Body of pancreas (tissue), 4 donors: ENCODE measurements around the gene RAB23. TPM values are rescaled to one million over a fixed set of nuclear protein-coding genes. Genes with fewer than 3 reads are reported as not detected.
A peak's percentile ranks its signal among the peaks of the same experiment; 100 is the strongest.

ENCODE experiments used
- ATAC-seq: fragments of 150-250 bp; one replicate; pipeline ENCODE4 v1.9.1; 2016
- DNase-seq, 4 donors: peaks; one replicate each; pipeline ENCODE4 v3.0.0-alpha.2; 2019
- H3K27ac ChIP-seq, 4 donors: fragments of 200-600 bp; sonication (generic); 1 replicate in 3 of 4; 2 replicates in 1 of 4; pipeline versions ENCODE4 v1.5.1 to v1.6.1; 2016 to 2019; ENCODE audit warnings: mild to moderate bottlenecking in 1 of 4, mixed read lengths in 1 of 4, moderate library complexity in 1 of 4
- H3K27me3 ChIP-seq, 2 donors: fragments of 200-600 bp; sonication (generic); one replicate each; pipeline ENCODE4 v1.6.0; 2016; ENCODE audit warnings: mild to moderate bottlenecking in 1 of 2
- H3K36me3 ChIP-seq, 2 donors: fragments of 200-600 bp; sonication (generic); replicated peaks in 1 of 2; 2 replicates each; pipeline ENCODE4 v1.5.1; 2016; ENCODE audit warnings: low read depth in 2 of 2; ENCODE audit not compliant: insufficient read depth in 1 of 2
- H3K4me1 ChIP-seq: fragments of 200-600 bp; sonication (generic); one replicate; pipeline ENCODE4 v1.6.0; 2016
- H3K4me3 ChIP-seq, 2 donors: fragments of 200-600 bp; sonication (generic); 1 replicate in 1 of 2; 2 replicates in 1 of 2; pipeline ENCODE4 v1.5.1; 2016 to 2019
- H3K9me3 ChIP-seq, 3 donors: fragments of 200-600 bp; sonication (generic); 1 replicate in 2 of 3; 2 replicates in 1 of 3; pipeline ENCODE4 v1.5.1; 2016
- CTCF ChIP-seq, 7 experiments: fragments of 450-650 bp in 4 of 7; fragments of 200-600 bp in 3 of 7; sonication (generic) in 3 of 7; IDR thresholded peaks; one replicate each; pipeline ENCODE4 v1.5.1; 2016 to 2019; ENCODE audit warnings: antibody characterized with exemption in 7 of 7
- POLR2A ChIP-seq, 3 donors: fragments of 450-650 bp; IDR thresholded peaks; one replicate each; pipeline ENCODE4 v1.6.1; 2016; ENCODE audit warnings: antibody characterized with exemption in 3 of 3, mild to moderate bottlenecking in 2 of 3
- WGBS, 2 donors: methylation state at CpG; one replicate each; pipeline ENCODE4 v1.1.5; 2017; 5-methylcytosine and 5-hydroxymethylcytosine counted together
- intact Hi-C: fragments of 100-400 bp; cut with DNase I; formaldehyde crosslinking; loops from one replicate; pipeline ENCODE4 v1.15.1; 2023
- total RNA-seq, 2 donors: library from RNA; depleted of rRNA; stranded (reverse); fragments of >200 nt; gene quantifications; one replicate each; pipeline ENCODE4 v1.1.0, GENCODE V29; 2016

Gene RAB23
- 1 to 10 TPM; 2.1 to 5.6 TPM for total RNA-seq

- no peaks in the 10 kb centered on the region for H3K36me3 ChIP-seq
- 0% methylated on average over 28 to 69 of the region's 69 CpGs for WGBS, 2 donors
- DNase-seq (peak; percentile 77 to 85 (median 82)), ATAC-seq (peak; percentile 97)
- H3K4me3 ChIP-seq, result peak within 1 kb of the TSS; percentile 65 to 91
- TF ChIP-seq POLR2A (IDR thresholded peaks at IDR 0.05) (peak in 2 of 3 donors; percentile 55 to 69), CTCF (IDR thresholded peaks at IDR 0.05) (no peak)
- intact Hi-C loops, result no loop called here
- H3K9me3 ChIP-seq, result no peaks in the 10 kb centered on the region
- no peaks in the 10 kb centered on the region for H3K27me3 ChIP-seq
- no peaks in the 10 kb centered on the region for H3K4me1 ChIP-seq
- peak within 1 kb of the TSS; percentile 17 to 81 (median 70) for H3K27ac ChIP-seq
Measured at GRCh38 chr6:57221936-57222742, at the start of gene RAB23. RAB23 (minus strand) TSS chr6:57222307; CDS start chr6:57210380, 11,927 bp downstream.

GRCh38 chr6:57268294-57268640 is 46.2 kb upstream of the RAB23 start:
- no peaks in the 10 kb centered on the region for H3K4me1 ChIP-seq
- H3K27me3 ChIP-seq, result no peaks in the 10 kb centered on the region
- no peaks in the 10 kb centered on the region for H3K36me3 ChIP-seq
- no peaks in the 10 kb centered on the region for H3K9me3 ChIP-seq
- DNase-seq (no peak), ATAC-seq (no peak)
- intact Hi-C loops, result no loop called here
- H3K27ac ChIP-seq, result no peak overlapping the region
- no peak overlapping the region for H3K4me3 ChIP-seq
- TF ChIP-seq POLR2A (IDR thresholded peaks at IDR 0.05) (no peak), CTCF (IDR thresholded peaks at IDR 0.05) (no peak)

GRCh38 chr6:57267586-57268293 is 45.6 kb upstream of the RAB23 start:
- TF ChIP-seq POLR2A (IDR thresholded peaks at IDR 0.05) (no peak), CTCF (IDR thresholded peaks at IDR 0.05) (peak in 5 of 7 experiments; percentile 10 to 37 (median 32))
- Histone ChIP-seq H3K27ac (no peak overlapping the region), H3K27me3 (no peaks in the 10 kb centered on the region), H3K9me3 (no peaks in the 10 kb centered on the region), H3K4me3 (no peak overlapping the region), H3K4me1 (no peaks in the 10 kb centered on the region), H3K36me3 (no peaks in the 10 kb centered on the region)
- ATAC-seq (no peak), DNase-seq (peak; percentile 18 to 51 (median 31))
- 76 to 79% methylated on average over 10 of the region's 10 CpGs for WGBS, 2 donors
- intact Hi-C loops, result no loop called here

GRCh38 chr6:57265755-57266221 is 43.7 kb upstream of the RAB23 start:
- 19 to 27% methylated on average over 1 of the region's 1 CpG for WGBS, 2 donors

More at GRCh38 chr6:57265755-57266221, 43.7 kb upstream of the RAB23 start:
- no peaks in the 10 kb centered on the region for H3K36me3 ChIP-seq
- no peak overlapping the region for H3K4me3 ChIP-seq
- no peak for TF ChIP-seq POLR2A (IDR thresholded peaks at IDR 0.05)
- no peak for TF ChIP-seq CTCF (IDR thresholded peaks at IDR 0.05)
- ATAC-seq (no peak), DNase-seq (no peak)
- H3K4me1 ChIP-seq, result no peaks in the 10 kb centered on the region
- no peak overlapping the region for H3K27ac ChIP-seq
- intact Hi-C loops, result no loop called here
- no peaks in the 10 kb centered on the region for H3K27me3 ChIP-seq
- H3K9me3 ChIP-seq, result no peaks in the 10 kb centered on the region
